ENCODE measurements around the gene MACROD1. TPM values are rescaled to one million over a fixed set of nuclear protein-coding genes. Genes with fewer than 3 reads are reported as not detected.
A peak's percentile ranks its signal among the peaks of the same experiment; 100 is the strongest.

Gene MACROD1
- total RNA-seq, 1 donor from 2014 or later = 3.4 TPM

DNA sequence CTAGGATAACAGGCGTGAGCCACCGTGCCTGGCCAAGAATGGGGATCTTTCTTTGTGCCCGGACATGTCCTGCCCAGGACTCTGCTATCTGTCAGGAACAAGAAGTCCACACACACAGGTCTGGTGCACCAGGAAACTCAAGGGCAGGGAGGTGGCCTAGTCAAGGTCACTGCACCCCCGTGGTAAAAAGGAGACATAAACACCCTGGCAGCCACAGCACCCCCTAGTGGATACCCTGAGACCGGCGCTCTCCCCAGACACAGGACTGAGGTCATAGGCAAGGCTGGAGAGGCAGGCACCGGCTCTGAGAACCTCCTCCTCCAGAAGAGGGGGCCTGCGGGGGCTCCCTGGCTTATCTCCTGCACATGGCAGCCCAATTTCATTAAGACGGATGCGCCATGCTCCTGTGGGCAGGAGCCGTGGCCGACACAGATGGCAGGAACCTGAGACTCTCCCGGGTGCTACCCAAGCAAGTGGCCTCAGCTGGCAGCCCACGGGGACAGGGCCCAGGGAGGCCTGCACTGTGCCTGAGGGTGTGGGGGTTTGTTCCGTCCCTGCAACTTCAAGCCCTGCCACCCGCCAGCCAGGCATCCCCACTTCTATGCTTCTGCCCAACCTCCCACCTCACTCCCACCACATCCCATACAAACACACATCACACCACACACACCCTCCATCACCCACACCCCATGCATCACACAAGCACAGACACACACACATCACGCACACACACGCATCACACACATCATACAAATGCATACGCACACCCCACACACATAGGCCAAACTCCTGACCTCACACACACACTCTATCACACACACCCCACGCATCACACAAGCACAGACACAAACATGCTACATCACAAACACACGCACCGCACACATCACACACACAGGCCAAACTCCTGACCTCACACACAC lies 19.6 kb downstream of the MACROD1 start:
- no peak overlapping the region for H3K4me3 ChIP-seq (ENCODE audit: insufficient read depth, low read depth, low read length)
- no peak overlapping the region for H2AFZ ChIP-seq (ENCODE audit: low read depth, low read length)
- H3K36me3 Mint-ChIP-seq (ENCODE audit: low read depth, unreplicated experiment) = no peaks in the 10 kb centered on the region
- no peaks in the 10 kb centered on the region for H3K36me3 ChIP-seq (ENCODE audit: insufficient read depth, low read length)
- H3K9ac ChIP-seq (ENCODE audit: low read length) = no peak overlapping the region
- no peak for DNase-seq (ENCODE audit: low read depth)
- no peak overlapping the region for H3K27ac ChIP-seq (ENCODE audit: low read depth, low read length)
- H3K79me2 ChIP-seq (ENCODE audit: insufficient read depth, low read length) = no peaks in the 10 kb centered on the region
- H3K4me2 ChIP-seq (ENCODE audit: low read length) = no peak overlapping the region
- no peak overlapping the region for H3K27ac Mint-ChIP-seq (ENCODE audit: unreplicated experiment)
- H3K9me3 ChIP-seq (ENCODE audit: insufficient read depth, low read depth, low read length) = no peaks in the 10 kb centered on the region
- no peak for FAIRE-seq
- TF ChIP-seq EZH2 (IDR thresholded peaks at IDR 0.05; ENCODE audit: insufficient read depth, low read length) = no peak
- TF ChIP-seq, protein P1, sequence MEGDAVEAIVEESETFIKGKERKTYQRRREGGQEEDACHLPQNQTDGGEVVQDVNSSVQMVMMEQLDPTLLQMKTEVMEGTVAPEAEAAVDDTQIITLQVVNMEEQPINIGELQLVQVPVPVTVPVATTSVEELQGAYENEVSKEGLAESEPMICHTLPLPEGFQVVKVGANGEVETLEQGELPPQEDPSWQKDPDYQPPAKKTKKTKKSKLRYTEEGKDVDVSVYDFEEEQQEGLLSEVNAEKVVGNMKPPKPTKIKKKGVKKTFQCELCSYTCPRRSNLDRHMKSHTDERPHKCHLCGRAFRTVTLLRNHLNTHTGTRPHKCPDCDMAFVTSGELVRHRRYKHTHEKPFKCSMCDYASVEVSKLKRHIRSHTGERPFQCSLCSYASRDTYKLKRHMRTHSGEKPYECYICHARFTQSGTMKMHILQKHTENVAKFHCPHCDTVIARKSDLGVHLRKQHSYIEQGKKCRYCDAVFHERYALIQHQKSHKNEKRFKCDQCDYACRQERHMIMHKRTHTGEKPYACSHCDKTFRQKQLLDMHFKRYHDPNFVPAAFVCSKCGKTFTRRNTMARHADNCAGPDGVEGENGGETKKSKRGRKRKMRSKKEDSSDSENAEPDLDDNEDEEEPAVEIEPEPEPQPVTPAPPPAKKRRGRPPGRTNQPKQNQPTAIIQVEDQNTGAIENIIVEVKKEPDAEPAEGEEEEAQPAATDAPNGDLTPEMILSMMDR (IDR thresholded peaks at IDR 0.05; ENCODE audit: insufficient read depth, low read depth, low read length) = peak; percentile 55
- peaks cover 46% of the 10 kb centered on the region for H3K27me3 Mint-ChIP-seq (ENCODE audit: low read depth, unreplicated experiment)
- H4K20me1 ChIP-seq (ENCODE audit: insufficient read depth, low read length) = peaks cover 15% of the 10 kb centered on the region
- peak overlapping the region; percentile 1 for H3K4me3 Mint-ChIP-seq (ENCODE audit: unreplicated experiment)
- H3K27me3 ChIP-seq (ENCODE audit: insufficient read depth, low read length) = no peaks in the 10 kb centered on the region
- no peaks in the 10 kb centered on the region for H3K9me3 Mint-ChIP-seq (ENCODE audit: unreplicated experiment)
- H3K4me1 Mint-ChIP-seq (ENCODE audit: low read depth, unreplicated experiment) = no peaks in the 10 kb centered on the region
- no peaks in the 10 kb centered on the region for H3K4me1 ChIP-seq (ENCODE audit: insufficient read depth, low read length)

DNA sequence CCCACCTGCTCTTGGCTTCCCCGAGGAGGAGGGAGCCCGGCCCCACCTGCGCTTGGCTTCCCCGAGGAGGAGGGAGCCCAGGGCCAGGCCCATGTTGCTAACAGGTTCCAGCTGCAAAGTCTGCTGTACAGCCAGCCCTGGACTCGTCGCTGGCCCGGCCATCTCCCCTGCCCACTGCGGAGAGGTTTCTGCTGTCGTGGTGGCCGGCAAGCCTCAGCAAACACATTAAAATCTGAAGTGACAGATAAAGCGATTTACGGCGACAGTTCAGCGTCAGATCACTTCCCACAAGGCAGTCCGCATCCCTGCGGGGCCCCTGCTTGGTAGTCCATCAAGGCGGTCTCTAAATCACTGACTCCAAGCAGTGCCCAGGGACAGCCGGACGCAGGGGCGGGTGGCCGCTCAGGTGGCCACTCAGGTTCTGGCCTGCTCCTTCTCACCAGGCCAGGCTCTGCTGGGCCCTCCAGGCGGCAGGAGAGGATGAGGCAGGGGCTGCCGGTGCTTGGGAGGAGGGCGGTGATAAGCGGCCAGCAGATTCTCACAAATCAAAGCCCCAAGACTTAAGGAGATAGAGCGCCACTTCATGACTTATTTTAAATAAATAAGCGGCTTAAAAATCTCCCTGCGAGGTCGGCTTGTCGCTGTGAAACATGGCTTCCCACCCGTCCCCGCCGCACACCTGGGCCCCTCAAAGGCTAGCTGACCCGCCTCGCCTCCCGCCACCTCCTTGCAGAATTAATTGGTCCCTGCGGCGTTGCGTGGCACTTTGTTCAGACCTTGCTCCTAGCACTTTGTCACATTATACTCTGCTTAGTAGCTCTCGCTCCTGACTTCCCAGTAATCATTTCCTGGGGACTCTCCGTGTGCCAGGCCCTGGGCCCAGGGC lies 21.1 kb downstream of the MACROD1 start:
- Mint-ChIP-seq H3K9me3 (ENCODE audit: unreplicated experiment) (no peaks in the 10 kb centered on the region), H3K4me3 (ENCODE audit: unreplicated experiment) (no peak overlapping the region), H3K27ac (ENCODE audit: unreplicated experiment) (peak overlapping the region; percentile 77), H3K36me3 (ENCODE audit: low read depth, unreplicated experiment) (no peaks in the 10 kb centered on the region), H3K4me1 (ENCODE audit: low read depth, unreplicated experiment) (no peaks in the 10 kb centered on the region), H3K27me3 (ENCODE audit: low read depth, unreplicated experiment) (peaks cover 57% of the 10 kb centered on the region)
- no peak overlapping the region for H3K27ac ChIP-seq (ENCODE audit: low read depth, low read length)
- no peak for TF ChIP-seq EZH2 (IDR thresholded peaks at IDR 0.05; ENCODE audit: insufficient read depth, low read length)
- TF ChIP-seq, protein P1 (IDR thresholded peaks at IDR 0.05; ENCODE audit: insufficient read depth, low read depth, low read length) = no peak
- H3K9ac ChIP-seq (ENCODE audit: low read length) = no peak overlapping the region
- DNase-seq (ENCODE audit: low read depth) (no peak), FAIRE-seq (no peak)
- no peaks in the 10 kb centered on the region for H3K4me1 ChIP-seq (ENCODE audit: insufficient read depth, low read length)
- H3K79me2 ChIP-seq (ENCODE audit: insufficient read depth, low read length) = no peaks in the 10 kb centered on the region
- H2AFZ ChIP-seq (ENCODE audit: low read depth, low read length) = no peak overlapping the region
- no peak overlapping the region for H3K4me2 ChIP-seq (ENCODE audit: low read length)
- H3K9me3 ChIP-seq (ENCODE audit: insufficient read depth, low read depth, low read length) = no peaks in the 10 kb centered on the region
- H3K27me3 ChIP-seq (ENCODE audit: insufficient read depth, low read length) = no peaks in the 10 kb centered on the region
- peaks cover 24% of the 10 kb centered on the region for H4K20me1 ChIP-seq (ENCODE audit: insufficient read depth, low read length)
- no peak overlapping the region for H3K4me3 ChIP-seq (ENCODE audit: insufficient read depth, low read depth, low read length)
- H3K36me3 ChIP-seq (ENCODE audit: insufficient read depth, low read length) = no peaks in the 10 kb centered on the region

All from astrocyte (in vitro differentiated cells and primary cell).